ENCODE measurements around the gene B3GALNT2.
"Not testable (repeated sequence)": the region's sequence is repeated elsewhere in the genome, so short reads cannot be mapped to it uniquely, and the experiment has no call there.

Gene B3GALNT2

DNA sequence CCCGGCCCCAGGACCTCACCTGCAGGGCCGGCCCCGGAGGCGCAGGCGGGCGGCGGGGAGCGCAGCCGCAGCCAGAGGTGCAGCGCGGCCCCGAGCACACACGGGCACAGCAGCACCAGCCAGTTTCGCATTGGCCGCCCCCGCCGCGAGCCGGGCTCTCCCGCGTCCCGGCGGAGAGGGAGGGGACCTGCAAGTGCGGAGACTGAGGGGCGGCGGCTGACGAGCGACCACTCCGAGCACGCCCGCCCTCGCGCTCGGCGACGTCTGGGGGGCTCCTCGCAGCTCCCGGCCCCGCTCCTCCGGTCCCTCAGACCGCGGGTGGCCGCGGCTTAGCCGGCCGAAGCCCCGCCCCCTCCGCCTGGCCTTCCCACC, at the start of gene B3GALNT2:
Gene B3GALNT2 (minus strand): TSS at position 331 of the 372 bp plus-strand sequence. CDS start 200 bp downstream, at position 131.
- Histone ChIP-seq H3K36me3 (ENCODE audit: insufficient read depth, low read length) (no peaks in the 10 kb centered on the region), H3K4me3 (ENCODE audit: low read depth, low read length) (peak within 1 kb of the TSS; percentile 83), H3K27ac (ENCODE audit: low read depth, low read length) (peak within 1 kb of the TSS; percentile 90), H3K79me2 (ENCODE audit: control insufficient read depth, insufficient read depth, low read length, unreplicated experiment) (peaks cover 51% of the 10 kb centered on the region), H2AFZ (ENCODE audit: low read length, unreplicated experiment) (peak within 1 kb of the TSS; percentile 98), H3K27me3 (ENCODE audit: insufficient read depth, low read length) (no peaks in the 10 kb centered on the region), H3K4me1 (ENCODE audit: control insufficient read depth, insufficient read depth, low read length, unreplicated experiment) (peaks cover 8% of the 10 kb centered on the region)

DNA sequence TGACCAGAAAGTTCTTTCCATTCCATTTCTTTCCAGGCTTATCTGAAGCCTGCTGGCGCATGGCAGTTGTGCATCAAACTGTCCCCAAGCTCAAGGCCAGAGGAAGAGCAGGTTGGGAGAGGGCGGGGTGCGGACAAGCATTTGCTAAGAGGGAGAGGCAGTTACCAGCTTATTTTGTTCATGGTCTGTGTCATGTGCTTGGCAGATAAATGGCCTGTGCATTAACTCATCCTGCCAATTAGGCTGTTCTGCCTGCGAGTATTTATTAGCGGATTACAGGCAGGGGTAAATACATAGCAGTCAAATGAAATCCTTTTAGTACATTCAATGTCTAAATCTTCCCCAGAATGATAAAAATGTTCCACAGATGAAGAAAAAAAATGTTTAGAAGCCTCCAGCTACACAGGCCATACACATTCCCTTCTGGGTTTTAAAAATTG, 48.9 kb upstream of the B3GALNT2 start:
- peaks cover 3% of the 10 kb centered on the region; the same call in 1 of the 2 replicates for H3K27me3 ChIP-seq (ENCODE audit: insufficient read depth, low read length)
- H3K27ac ChIP-seq (ENCODE audit: low read depth, low read length) = no peak overlapping the region
- H3K79me2 ChIP-seq (ENCODE audit: control insufficient read depth, insufficient read depth, low read length, unreplicated experiment) = no peaks in the 10 kb centered on the region
- no peak overlapping the region for H2AFZ ChIP-seq (ENCODE audit: low read length, unreplicated experiment)
- H3K4me1 ChIP-seq (ENCODE audit: control insufficient read depth, insufficient read depth, low read length, unreplicated experiment) = no peaks in the 10 kb centered on the region
- no peaks in the 10 kb centered on the region for H3K36me3 ChIP-seq (ENCODE audit: insufficient read depth, low read length)
- no peak overlapping the region for H3K4me3 ChIP-seq (ENCODE audit: low read depth, low read length)

DNA sequence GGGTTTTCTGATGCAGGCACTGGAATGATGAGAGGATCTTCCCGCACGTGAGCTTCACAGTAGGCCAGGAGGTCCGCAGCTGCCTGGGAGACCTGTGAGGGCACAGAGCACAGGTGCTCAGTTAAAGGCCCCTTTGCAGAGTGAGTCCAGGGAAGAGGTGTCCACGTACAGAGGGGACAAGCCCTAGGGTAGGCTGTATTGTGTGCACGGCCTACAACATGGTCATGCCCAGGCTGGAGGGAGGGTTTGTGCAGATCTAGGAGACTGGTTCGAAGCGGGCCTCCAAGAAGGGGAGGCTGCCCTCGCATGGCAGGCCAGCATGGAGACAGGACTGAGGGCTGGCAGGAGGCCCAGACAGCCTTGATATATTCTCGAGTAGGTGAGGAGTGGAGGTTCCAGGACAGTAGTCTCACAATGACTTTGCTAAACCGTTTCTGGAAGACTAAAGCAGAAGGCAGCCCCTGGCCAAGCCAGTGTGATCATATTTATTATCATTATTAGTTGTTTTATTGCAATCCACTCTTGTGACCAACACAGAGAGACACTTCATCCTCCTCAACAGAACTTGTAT, 48.0 kb upstream of the B3GALNT2 start:
- no peaks in the 10 kb centered on the region for H3K4me1 ChIP-seq (ENCODE audit: control insufficient read depth, insufficient read depth, low read length, unreplicated experiment)
- no peak overlapping the region for H3K27ac ChIP-seq (ENCODE audit: low read depth, low read length)
- peaks cover 12% of the 10 kb centered on the region for H3K27me3 ChIP-seq (ENCODE audit: insufficient read depth, low read length)
- H2AFZ ChIP-seq (ENCODE audit: low read length, unreplicated experiment) = no peak overlapping the region
- H3K4me3 ChIP-seq (ENCODE audit: low read depth, low read length) = no peak overlapping the region
- H3K36me3 ChIP-seq (ENCODE audit: insufficient read depth, low read length) = no peaks in the 10 kb centered on the region
- H3K79me2 ChIP-seq (ENCODE audit: control insufficient read depth, insufficient read depth, low read length, unreplicated experiment) = no peaks in the 10 kb centered on the region

DNA sequence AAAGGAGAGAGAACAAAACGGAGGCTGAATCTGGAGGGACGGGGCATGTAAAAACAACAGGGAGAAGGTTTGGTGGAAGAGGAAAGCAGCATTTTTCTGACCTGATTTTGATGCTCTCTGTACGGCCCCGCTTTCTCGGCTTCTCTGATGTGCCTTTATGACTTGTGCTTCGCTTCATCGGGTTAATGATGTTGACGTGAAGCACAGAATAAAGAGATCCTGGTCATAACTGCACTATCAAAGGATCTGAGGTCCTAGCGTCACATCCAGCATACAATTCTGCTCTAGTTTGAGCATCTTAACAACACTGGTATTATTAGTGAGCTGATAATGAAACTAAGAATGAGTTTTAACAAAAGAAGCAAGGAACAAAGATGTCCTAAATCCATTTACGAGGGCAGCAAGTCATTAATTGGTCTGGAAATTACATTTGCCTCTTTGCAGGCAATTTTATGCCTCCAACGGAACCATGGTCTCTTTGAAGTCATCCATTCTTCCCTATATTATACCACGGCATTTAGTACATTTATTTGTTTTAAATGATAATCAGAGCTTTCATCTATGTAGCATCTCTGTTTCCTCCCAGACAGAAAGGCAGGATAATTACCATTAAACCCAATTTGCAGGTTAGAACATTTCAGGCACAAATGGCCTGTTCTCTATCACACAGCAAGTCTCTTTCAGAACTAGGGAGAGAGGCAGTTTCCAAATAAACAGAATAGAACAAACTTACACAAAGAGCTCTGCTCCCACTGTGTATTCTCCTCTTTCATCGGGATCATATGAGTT, 45.3 kb upstream of the B3GALNT2 start:
- Histone ChIP-seq H3K4me1 (ENCODE audit: control insufficient read depth, insufficient read depth, low read length, unreplicated experiment) (no peaks in the 10 kb centered on the region), H2AFZ (ENCODE audit: low read length, unreplicated experiment) (no peak overlapping the region), H3K27ac (ENCODE audit: low read depth, low read length) (no peak overlapping the region), H3K27me3 (ENCODE audit: insufficient read depth, low read length) (peaks cover 20% of the 10 kb centered on the region), H3K4me3 (ENCODE audit: low read depth, low read length) (no peak overlapping the region), H3K79me2 (ENCODE audit: control insufficient read depth, insufficient read depth, low read length, unreplicated experiment) (no peaks in the 10 kb centered on the region), H3K36me3 (ENCODE audit: insufficient read depth, low read length) (no peaks in the 10 kb centered on the region)

DNA sequence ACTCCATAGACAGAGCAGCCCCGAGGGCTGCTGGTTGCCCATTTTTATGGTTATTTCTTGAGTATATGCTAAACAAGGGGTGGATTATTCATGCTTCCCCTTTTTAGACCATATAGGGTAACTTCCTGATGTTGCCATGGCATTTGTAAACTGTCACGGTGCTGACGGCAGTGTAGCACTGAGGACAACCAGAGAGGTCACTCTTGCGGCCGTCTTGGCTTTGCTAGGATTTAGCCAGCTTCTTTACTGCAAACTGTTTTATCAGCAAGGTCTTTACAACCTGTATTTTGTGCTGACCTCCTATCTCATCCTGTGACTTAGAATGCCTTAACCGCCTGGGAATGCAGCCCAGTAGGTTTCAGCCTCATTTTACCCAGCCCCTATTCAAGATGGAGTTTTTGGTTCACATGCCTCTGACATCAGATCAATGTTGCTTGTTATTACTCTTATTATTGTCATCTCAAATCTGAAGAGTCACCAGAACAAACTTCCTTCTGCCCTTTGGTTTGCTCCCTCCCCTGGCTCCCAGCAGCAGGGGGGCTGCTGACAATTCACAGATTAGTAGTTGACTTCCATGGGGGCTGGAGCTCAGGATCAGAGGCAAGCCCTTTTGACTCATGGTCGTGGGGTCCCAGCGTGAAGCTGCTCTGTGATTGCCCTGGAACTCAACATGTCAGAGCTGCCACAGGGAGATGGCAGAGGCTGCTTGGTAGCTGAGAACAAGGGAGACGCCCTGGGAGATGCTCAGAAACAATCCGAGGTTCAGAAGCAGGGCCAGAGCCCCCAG, 42.3 kb upstream of the B3GALNT2 start:
- not testable (repeated sequence) for H3K79me2 ChIP-seq (ENCODE audit: control insufficient read depth, insufficient read depth, low read length, unreplicated experiment); H3K27ac ChIP-seq (ENCODE audit: low read depth, low read length); H2AFZ ChIP-seq (ENCODE audit: low read length, unreplicated experiment); H3K4me1 ChIP-seq (ENCODE audit: control insufficient read depth, insufficient read depth, low read length, unreplicated experiment); H3K36me3 ChIP-seq (ENCODE audit: insufficient read depth, low read length); H3K4me3 ChIP-seq (ENCODE audit: low read depth, low read length)
- peaks cover 20% of the 10 kb centered on the region for H3K27me3 ChIP-seq (ENCODE audit: insufficient read depth, low read length)

DNA sequence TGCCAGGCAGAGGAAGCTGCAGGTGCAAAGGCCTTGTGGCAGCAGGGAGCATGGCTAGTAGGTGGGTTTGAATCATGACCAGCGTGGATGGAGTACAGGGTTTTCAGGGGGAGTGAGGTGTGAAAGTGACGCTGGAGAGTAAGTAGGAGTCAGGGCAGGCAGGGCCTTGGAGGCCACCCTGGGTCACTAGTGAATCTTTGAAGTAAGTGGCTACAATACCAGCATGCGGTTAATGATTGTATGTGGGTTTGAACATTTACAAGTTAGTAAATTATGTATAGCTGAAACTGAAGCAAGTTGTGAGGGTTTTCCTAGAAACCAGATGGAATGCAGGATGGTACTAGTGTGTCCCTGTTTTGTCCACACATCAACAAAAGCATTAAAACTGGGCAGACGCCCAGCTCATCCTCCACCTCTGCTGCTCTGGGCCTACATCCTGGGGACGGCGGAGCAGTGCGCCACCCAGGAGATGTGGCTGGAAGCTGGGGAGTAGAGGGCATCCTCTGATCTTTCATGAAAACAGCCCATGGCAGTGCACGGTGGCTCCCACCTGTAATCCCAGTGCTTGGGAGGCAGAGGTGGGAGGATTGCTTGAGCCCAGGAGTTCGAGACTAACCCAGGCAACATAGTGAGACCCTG, 41.2 kb upstream of the B3GALNT2 start:
- Histone ChIP-seq H3K79me2 (ENCODE audit: control insufficient read depth, insufficient read depth, low read length, unreplicated experiment) (no peaks in the 10 kb centered on the region), H3K4me1 (ENCODE audit: control insufficient read depth, insufficient read depth, low read length, unreplicated experiment) (no peaks in the 10 kb centered on the region), H2AFZ (ENCODE audit: low read length, unreplicated experiment) (no peak overlapping the region), H3K4me3 (ENCODE audit: low read depth, low read length) (no peak overlapping the region), H3K27ac (ENCODE audit: low read depth, low read length) (no peak overlapping the region), H3K27me3 (ENCODE audit: insufficient read depth, low read length) (peaks cover 20% of the 10 kb centered on the region), H3K36me3 (ENCODE audit: insufficient read depth, low read length) (no peaks in the 10 kb centered on the region)

DNA sequence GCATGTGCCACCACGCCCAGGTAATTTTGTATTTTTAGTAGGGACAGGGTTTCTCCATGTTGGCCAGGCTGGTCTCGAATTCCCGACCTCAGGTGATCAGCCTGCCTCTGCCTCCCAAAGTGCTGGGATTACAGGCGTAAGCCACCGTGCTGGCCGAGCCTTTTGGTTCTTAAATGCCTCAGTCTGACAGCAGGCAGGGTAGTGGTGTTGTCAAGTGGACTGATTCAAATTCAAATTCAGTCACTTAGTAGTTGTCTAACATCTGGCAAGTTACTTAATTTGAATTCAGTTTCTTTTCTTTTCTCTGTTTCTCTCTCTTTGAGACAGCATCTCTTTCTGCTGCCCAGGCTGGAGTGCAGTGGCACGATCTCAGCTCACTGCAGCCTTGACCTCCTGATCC, 38.6 kb upstream of the B3GALNT2 start:
- not testable (repeated sequence) for H3K79me2 ChIP-seq (ENCODE audit: control insufficient read depth, insufficient read depth, low read length, unreplicated experiment); H3K4me3 ChIP-seq (ENCODE audit: low read depth, low read length); H3K27ac ChIP-seq (ENCODE audit: low read depth, low read length); H3K36me3 ChIP-seq (ENCODE audit: insufficient read depth, low read length); H2AFZ ChIP-seq (ENCODE audit: low read length, unreplicated experiment); H3K4me1 ChIP-seq (ENCODE audit: control insufficient read depth, insufficient read depth, low read length, unreplicated experiment)
- peaks cover 15% of the 10 kb centered on the region for H3K27me3 ChIP-seq (ENCODE audit: insufficient read depth, low read length)

DNA sequence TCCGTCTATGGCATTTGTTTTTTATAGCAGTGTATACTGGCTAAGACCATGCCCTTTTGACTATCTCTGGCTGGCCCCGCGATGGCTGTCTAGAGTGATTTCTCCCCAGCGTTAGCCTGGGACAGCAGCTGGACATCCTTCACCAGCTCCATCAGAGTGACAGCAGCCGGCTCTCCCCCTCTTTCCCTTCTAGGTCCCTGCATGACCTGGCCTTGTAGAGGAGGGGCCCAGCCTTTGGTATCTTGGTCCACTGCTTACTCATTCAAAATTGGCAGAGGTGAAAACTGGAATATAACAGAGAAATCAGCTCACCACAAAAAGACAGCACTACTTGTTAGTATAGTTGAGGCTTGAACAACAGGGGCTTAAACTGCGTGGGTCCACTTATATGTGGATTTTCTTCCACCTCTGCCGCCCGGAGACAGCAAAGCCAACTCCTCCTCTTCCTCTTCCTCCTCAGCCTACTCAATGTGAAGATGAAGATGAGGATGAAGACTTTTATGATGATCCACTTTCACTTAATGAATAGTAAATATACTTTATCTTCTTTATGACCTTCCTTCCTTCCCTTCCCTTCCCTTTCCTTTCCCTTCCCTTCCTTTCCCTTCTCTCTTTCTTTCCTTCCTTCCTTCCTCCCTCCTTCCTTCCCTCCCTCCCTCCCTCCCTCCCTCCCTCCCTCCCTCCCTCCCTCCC, 29.4 kb upstream of the B3GALNT2 start:
- no peaks in the 10 kb centered on the region for H3K27me3 ChIP-seq (ENCODE audit: insufficient read depth, low read length)
- H3K79me2 ChIP-seq (ENCODE audit: control insufficient read depth, insufficient read depth, low read length, unreplicated experiment) = no peaks in the 10 kb centered on the region
- H3K36me3 ChIP-seq (ENCODE audit: insufficient read depth, low read length) = no peaks in the 10 kb centered on the region
- H3K4me3 ChIP-seq (ENCODE audit: low read depth, low read length) = no peak overlapping the region
- peak overlapping the region; percentile 38 for H2AFZ ChIP-seq (ENCODE audit: low read length, unreplicated experiment)
- H3K4me1 ChIP-seq (ENCODE audit: control insufficient read depth, insufficient read depth, low read length, unreplicated experiment) = peaks cover 22% of the 10 kb centered on the region
- H3K27ac ChIP-seq (ENCODE audit: low read depth, low read length) = no peak overlapping the region

DNA sequence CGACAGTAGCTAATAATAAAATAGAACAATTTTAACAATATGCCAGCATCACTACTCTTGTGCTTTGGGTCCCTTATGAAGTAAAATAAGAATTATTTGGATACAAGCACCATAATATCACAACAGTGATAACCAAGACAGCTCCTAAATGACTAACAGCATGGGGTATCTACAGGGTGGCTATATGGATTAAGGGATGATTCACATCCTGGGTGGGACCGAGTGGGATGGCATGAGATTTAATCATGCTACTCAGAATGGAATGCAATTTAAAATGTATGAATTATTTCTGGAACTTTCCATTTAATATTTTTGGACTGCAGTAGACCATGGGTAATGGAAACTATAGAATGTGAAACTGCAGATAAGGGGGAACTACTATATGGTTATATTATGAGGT, 28.1 kb upstream of the B3GALNT2 start:
- Histone ChIP-seq H2AFZ (ENCODE audit: low read length, unreplicated experiment) (peak overlapping the region; percentile 88), H3K4me3 (ENCODE audit: low read depth, low read length) (no peak overlapping the region), H3K27me3 (ENCODE audit: insufficient read depth, low read length) (no peaks in the 10 kb centered on the region), H3K36me3 (ENCODE audit: insufficient read depth, low read length) (no peaks in the 10 kb centered on the region), H3K79me2 (ENCODE audit: control insufficient read depth, insufficient read depth, low read length, unreplicated experiment) (no peaks in the 10 kb centered on the region), H3K27ac (ENCODE audit: low read depth, low read length) (peak overlapping the region; percentile 70), H3K4me1 (ENCODE audit: control insufficient read depth, insufficient read depth, low read length, unreplicated experiment) (peaks cover 22% of the 10 kb centered on the region)

DNA sequence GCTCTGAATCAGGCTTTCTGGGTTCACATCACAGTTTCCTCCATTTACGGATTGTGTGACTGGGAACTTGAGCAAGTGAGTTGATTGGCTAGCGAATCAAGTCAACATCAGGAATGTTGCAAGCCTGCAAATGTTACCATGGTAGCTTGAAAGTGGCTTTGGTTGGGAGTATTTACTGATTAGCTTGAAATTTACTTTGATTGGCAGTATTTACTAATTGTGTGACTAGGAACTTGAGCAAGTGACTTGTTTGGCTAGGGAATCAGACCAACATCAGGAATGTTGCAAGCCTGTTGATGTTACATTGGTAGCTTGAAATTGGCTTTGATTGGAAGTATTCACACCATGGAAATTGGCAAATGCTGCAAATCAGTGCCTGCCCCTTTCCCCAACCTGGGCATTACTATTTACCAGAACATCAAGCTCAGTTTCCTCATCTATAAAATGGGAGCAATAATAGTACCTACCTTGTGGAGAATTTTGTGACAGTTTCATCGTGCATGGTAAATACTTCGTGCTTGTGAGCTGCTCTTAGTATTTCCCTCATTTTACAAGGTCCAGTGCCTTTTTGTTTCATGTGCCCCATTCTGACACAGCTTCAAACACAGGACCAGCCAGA, 23.1 kb upstream of the B3GALNT2 start:
- no peak overlapping the region for H3K4me3 ChIP-seq (ENCODE audit: low read depth, low read length)
- H3K36me3 ChIP-seq (ENCODE audit: insufficient read depth, low read length) = no peaks in the 10 kb centered on the region
- H2AFZ ChIP-seq (ENCODE audit: low read length, unreplicated experiment) = no peak overlapping the region

More for the DNA sequence above, 23.1 kb upstream of the B3GALNT2 start:
- Histone ChIP-seq H3K79me2 (ENCODE audit: control insufficient read depth, insufficient read depth, low read length, unreplicated experiment) (no peaks in the 10 kb centered on the region), H3K4me1 (ENCODE audit: control insufficient read depth, insufficient read depth, low read length, unreplicated experiment) (peaks cover 8% of the 10 kb centered on the region), H3K27me3 (ENCODE audit: insufficient read depth, low read length) (no peaks in the 10 kb centered on the region), H3K27ac (ENCODE audit: low read depth, low read length) (no peak overlapping the region)

Measured in ACC112 (cell line).